HepG2 (cell line): Measurements from ENCODE around the gene MTHFD2L. TPM values are rescaled to one million over a fixed set of nuclear protein-coding genes. Genes with fewer than 3 reads are reported as not detected.

Experiments used
- AKNA ChIP-seq: sonication (generic); formaldehyde crosslinking; IDR thresholded peaks from 2 replicates; pipeline ENCODE4 v1.4.0; 2020; ENCODE audit warnings: missing genetic modification reagents, borderline replicate concordance
- GABPA ChIP-seq, 2 experiments: IDR thresholded peaks; 2 replicates each; pipeline ENCODE4 v1.6.1; 2011 to 2016; ENCODE audit warnings: low read depth in 2 of 2, low read length in 1 of 2, missing biosample characterization in 1 of 2, missing genetic modification characterization in 1 of 2
- HNRNPK ChIP-seq: fragments of 200-400 bp; formaldehyde crosslinking; IDR thresholded peaks from 2 replicates; pipeline ENCODE4 v1.6.1; 2018; ENCODE audit warnings: low read length, low read depth, moderate library complexity, mild to moderate bottlenecking; ENCODE audit not compliant: poor library complexity, severe bottlenecking
- MEIS2 ChIP-seq: sonication (generic); formaldehyde crosslinking; IDR thresholded peaks from 2 replicates; pipeline ENCODE4 v1.9.0; 2021; ENCODE audit warnings: mild to moderate bottlenecking, missing genetic modification reagents
- MLX ChIP-seq: IDR thresholded peaks from 2 replicates; pipeline ENCODE4 v1.6.1; 2016
- PRPF4 ChIP-seq: fragments of 200-400 bp; formaldehyde crosslinking; IDR thresholded peaks from 2 replicates; pipeline ENCODE4 v1.6.1; 2016; ENCODE audit warnings: low read length, low read depth; ENCODE audit not compliant: poor library complexity, severe bottlenecking
- SMARCE1 ChIP-seq: fragments of 450-650 bp; IDR thresholded peaks from 2 replicates; pipeline ENCODE4 v1.6.1; 2017; ENCODE audit warnings: borderline replicate concordance
- SMC3 ChIP-seq: IDR thresholded peaks from 2 replicates; pipeline ENCODE4 v1.6.1; 2011; ENCODE audit warnings: low read length, improper control_type of control experiment
- SMYD3 ChIP-seq: sonication (generic); formaldehyde crosslinking; IDR thresholded peaks from 2 replicates; pipeline ENCODE4 v1.8.1; 2023; ENCODE audit warnings: mild to moderate bottlenecking, missing genetic modification reagents
- ZMAT5 ChIP-seq: sonication (generic); formaldehyde crosslinking; IDR thresholded peaks from 2 replicates; pipeline ENCODE4 v1.5.0; 2020; ENCODE audit warnings: mild to moderate bottlenecking, low read depth, missing genetic modification reagents, borderline replicate concordance
- ZNF34 ChIP-seq: sonication (generic); formaldehyde crosslinking; IDR thresholded peaks from 2 replicates; pipeline ENCODE4 v1.4.0; 2020; ENCODE audit warnings: mild to moderate bottlenecking, missing genetic modification reagents, borderline replicate concordance
- ZNF496 ChIP-seq: sonication (generic); formaldehyde crosslinking; IDR thresholded peaks from 2 replicates; pipeline ENCODE4 v1.8.1; 2023; ENCODE audit warnings: mild to moderate bottlenecking, moderate library complexity, missing genetic modification reagents; ENCODE audit not compliant: insufficient replicate concordance
- ZNF720 ChIP-seq: sonication (generic); formaldehyde crosslinking; IDR thresholded peaks from 2 replicates; pipeline ENCODE4 v1.4.0; 2020; ENCODE audit warnings: missing genetic modification reagents
- ZNF816 ChIP-seq: sonication (generic); formaldehyde crosslinking; IDR thresholded peaks from 2 replicates; pipeline ENCODE4 v1.8.0; 2022; ENCODE audit warnings: missing genetic modification reagents, mild to moderate bottlenecking, borderline replicate concordance
- ZNF878 ChIP-seq: sonication (generic); formaldehyde crosslinking; IDR thresholded peaks from 2 replicates; pipeline ENCODE4 v1.8.1; 2023; ENCODE audit warnings: mild to moderate bottlenecking, missing genetic modification reagents, moderate library complexity
- polyA plus RNA-seq, 8 experiments: library from polyadenylated mRNA; depleted of rRNA in 3 of 8; stranded (reverse) in 7 of 8; unstranded in 1 of 8; fragments of >200 nt; fragmentation: Illumina TruSeq in 4 of 8; extraction: Trizol in 4 of 8; gene quantifications; 2 replicates each; pipeline versions ENCODE4 v1.2.1 to v1.2.3, GENCODE V29; 2011 to 2016; ENCODE audit warnings: low read depth in 4 of 8, missing spikeins in 1 of 8, mixed read lengths in 1 of 8; ENCODE audit not compliant: insufficient read depth in 1 of 8
- total RNA-seq, 5 experiments: library from RNA; depleted of rRNA; stranded (reverse); fragments of >200 nt; fragmentation: Illumina TruSeq; extraction: Trizol; gene quantifications; 2 replicates each; pipeline ENCODE4 v1.2.3, GENCODE V29; 2016; ENCODE audit warnings: low read depth in 1 of 5
- TF ChIP-seq, protein P1 (sequence below): sonication (generic); formaldehyde crosslinking; IDR thresholded peaks from 2 replicates; pipeline ENCODE4 v1.4.0; 2020; ENCODE audit warnings: missing genetic modification reagents
- TF ChIP-seq, protein P2 (sequence below): sonication (generic); formaldehyde crosslinking; IDR thresholded peaks from 2 replicates; pipeline ENCODE4 v1.4.0; 2020; ENCODE audit warnings: missing genetic modification reagents

Gene MTHFD2L
- total and polyA plus RNA-seq, 2 of the 13 experiments (the other 11 are each of a cell fraction or from before 2014, with no cell fraction given), result 10.5 to 14.9 TPM

DNA sequence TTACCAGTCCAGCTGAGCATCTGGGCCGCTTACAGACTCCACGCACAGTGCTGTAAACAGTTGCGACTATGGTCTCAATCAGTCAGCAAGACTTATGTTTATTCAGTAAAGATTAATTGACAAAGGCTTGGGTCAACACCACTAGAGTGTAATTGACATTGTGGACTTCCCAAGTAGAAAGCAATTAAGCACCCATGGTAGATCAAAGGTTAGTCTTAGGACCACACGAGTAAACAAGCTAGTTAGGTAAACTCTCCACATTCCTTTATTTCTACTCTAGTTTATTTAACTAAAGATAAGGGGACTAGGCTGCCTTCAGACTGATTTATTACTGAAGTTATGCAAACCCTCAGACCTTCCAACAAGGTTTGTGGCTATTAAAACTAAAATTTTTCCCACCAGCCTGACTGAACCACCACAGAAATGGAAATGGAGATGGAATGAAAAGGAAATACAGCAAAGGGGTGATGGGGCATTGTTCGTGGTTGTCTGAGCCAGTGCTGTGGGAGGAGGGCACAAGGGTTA is 44.2 kb downstream of the MTHFD2L start (continued):
- TF ChIP-seq MLX (CRISPR knock-in tag) (peak; percentile 80), ZNF34 (CRISPR knock-in tag) (no peak), ZNF496 (CRISPR knock-in tag) (no peak), GABPA (IDR thresholded peaks at IDR 0.05; ENCODE audit: low read depth, low read length) (no peak), GABPA (CRISPR knock-in tag; IDR thresholded peaks at IDR 0.05; ENCODE audit: low read depth) (peak; percentile 52), PRPF4 (no peak), SMARCE1 (peak; percentile 79; the same call in 1 of the 2 replicates), SMYD3 (CRISPR knock-in tag) (peak; percentile 96), AKNA (CRISPR knock-in tag) (no peak), HNRNPK (no peak), MEIS2 (CRISPR knock-in tag) (peak; percentile 97), ZNF878 (CRISPR knock-in tag) (peak; percentile 94), SMC3 (no peak; the same call in 1 of the 2 replicates), ZNF816 (CRISPR knock-in tag) (peak; percentile 62; the same call in 1 of the 2 replicates), ZMAT5 (no peak), ZNF720 (CRISPR knock-in tag) (no peak)
- TF ChIP-seq, protein P1, sequence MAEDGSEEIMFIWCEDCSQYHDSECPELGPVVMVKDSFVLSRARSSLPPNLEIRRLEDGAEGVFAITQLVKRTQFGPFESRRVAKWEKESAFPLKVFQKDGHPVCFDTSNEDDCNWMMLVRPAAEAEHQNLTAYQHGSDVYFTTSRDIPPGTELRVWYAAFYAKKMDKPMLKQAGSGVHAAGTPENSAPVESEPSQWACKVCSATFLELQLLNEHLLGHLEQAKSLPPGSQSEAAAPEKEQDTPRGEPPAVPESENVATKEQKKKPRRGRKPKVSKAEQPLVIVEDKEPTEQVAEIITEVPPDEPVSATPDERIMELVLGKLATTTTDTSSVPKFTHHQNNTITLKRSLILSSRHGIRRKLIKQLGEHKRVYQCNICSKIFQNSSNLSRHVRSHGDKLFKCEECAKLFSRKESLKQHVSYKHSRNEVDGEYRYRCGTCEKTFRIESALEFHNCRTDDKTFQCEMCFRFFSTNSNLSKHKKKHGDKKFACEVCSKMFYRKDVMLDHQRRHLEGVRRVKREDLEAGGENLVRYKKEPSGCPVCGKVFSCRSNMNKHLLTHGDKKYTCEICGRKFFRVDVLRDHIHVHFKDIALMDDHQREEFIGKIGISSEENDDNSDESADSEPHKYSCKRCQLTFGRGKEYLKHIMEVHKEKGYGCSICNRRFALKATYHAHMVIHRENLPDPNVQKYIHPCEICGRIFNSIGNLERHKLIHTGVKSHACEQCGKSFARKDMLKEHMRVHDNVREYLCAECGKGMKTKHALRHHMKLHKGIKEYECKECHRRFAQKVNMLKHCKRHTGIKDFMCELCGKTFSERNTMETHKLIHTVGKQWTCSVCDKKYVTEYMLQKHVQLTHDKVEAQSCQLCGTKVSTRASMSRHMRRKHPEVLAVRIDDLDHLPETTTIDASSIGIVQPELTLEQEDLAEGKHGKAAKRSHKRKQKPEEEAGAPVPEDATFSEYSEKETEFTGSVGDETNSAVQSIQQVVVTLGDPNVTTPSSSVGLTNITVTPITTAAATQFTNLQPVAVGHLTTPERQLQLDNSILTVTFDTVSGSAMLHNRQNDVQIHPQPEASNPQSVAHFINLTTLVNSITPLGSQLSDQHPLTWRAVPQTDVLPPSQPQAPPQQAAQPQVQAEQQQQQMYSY (CRISPR knock-in tag), result no peak
- TF ChIP-seq, protein P2, sequence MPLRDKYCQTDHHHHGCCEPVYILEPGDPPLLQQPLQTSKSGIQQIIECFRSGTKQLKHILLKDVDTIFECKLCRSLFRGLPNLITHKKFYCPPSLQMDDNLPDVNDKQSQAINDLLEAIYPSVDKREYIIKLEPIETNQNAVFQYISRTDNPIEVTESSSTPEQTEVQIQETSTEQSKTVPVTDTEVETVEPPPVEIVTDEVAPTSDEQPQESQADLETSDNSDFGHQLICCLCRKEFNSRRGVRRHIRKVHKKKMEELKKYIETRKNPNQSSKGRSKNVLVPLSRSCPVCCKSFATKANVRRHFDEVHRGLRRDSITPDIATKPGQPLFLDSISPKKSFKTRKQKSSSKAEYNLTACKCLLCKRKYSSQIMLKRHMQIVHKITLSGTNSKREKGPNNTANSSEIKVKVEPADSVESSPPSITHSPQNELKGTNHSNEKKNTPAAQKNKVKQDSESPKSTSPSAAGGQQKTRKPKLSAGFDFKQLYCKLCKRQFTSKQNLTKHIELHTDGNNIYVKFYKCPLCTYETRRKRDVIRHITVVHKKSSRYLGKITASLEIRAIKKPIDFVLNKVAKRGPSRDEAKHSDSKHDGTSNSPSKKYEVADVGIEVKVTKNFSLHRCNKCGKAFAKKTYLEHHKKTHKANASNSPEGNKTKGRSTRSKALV (CRISPR knock-in tag), result no peak
